DMS153 treated with DMSO at 0.1 percent for 48 hours (cell line): ENCODE data around the gene GLG1.
"Not testable (repeated sequence)": the region's sequence is repeated elsewhere in the genome, so short reads cannot be mapped to it uniquely, and the experiment has no call there.

Experiments used
- DNase-seq: peaks from one replicate; lab custom pipeline; 2025; ENCODE audit not compliant: unreplicated experiment; lab: John Stamatoyannopoulos, UW

GLG1 gene

GRCh38 chr16:74575807-74576643 lies 30.9 kb downstream of the GLG1 start:
- DNase-seq: no peak

DNA sequence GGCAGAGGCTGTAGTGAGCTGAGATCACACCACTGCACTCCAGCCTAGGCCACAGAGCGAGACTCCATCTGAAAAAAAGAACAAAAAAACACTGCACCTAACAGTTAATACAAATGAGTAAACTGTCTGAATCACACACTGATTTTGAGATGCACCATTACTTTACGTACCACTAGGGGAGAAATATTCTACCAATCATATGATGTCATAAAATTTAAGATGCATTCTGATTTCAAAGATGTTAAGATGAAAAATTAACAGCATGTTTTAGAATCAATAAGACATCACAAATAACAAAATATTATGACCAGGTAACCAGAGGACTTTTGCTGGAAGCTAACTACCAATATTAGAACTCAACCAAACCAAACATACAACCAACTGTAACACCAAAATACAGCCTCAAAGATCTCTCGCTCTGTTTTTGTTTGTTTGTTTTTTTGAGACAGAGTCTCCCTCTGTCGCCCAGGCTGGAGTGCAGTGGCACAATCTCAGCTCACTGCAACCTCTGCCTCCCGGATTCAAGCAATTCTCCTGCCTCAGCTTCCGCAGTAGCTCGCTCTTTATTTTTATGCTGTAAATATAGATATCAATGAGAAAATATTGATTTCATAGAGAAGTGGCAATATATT lies 31.6 kb downstream of the GLG1 start:
- DNase-seq: no peak

- DNase-seq: no peak
Observed at GRCh38 chr16:74574146-74574545, 32.8 kb downstream of the GLG1 start.

GRCh38 chr16:74573622-74574021 lies 33.3 kb downstream of the GLG1 start:
- DNase-seq: no peak

DNA sequence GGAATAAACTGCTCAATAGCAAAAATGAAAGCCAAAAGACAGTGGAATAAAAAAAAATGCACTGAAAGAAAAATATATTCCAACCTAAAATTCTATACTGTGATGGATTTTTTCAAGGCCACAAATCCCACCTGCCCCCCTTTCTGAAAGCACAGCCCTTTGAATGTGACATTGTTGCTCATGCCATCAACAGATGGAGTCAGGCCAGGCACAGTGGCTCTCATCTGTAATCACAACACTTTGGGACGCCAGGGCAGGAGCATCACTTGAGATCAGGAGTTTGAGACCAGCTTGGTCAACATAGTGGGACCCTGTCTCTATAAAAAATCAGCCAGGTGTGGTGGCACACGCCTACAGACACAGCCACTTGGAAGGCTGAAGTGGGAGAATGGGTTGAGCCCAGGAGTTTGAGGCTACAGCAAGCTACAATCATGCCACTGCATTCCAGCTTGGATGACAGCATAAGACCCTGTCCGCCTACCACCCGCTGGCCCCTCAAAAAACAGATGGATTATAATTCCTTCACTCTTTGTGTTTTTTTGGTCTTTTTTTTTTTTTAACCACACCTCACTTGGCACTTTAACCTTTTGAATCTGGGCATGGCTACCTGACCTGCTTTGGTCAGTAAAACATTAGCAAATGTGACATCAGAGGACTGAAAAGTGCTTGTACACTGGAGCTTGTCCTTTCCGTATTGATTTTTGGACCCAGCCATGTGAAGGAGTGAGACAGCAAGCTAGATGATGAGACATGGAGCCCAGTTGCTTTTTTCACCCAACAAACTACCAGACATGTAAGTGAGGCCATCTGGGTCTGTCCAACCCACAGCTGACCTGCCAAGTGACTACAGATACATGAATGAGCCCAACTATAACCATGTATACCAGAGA lies 36.3 kb downstream of the GLG1 start:
- no peak for DNase-seq

DNA sequence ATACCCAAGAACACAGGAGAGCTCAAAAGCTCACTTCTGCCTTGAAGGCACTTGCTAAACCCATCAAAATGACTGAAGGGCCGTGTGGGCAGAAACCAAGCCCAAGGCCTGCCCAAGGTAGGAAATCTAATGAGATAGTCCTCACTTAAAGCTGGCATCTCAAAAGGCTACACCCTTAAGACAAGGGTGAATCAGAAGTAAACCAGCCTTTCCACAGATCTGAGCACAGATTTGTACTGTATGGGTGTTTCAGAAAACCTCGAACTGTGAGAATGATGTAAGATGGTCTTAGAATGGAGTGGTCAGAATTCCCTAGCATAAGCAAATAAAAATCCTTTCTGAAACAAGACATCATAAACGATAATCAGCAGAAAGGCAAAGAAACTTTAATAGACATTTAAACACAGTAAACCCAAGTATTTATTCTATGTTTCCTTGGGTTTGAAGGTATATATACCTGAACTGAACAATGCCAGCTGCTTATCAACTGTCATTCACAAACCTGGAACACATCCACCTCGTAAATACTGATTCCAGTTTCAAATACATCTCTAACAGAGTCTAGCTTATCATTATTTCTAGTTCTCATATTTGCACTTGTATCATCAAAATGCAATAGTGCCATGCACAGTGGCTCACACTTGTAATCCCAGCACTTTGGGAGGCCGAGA lies 37.8 kb downstream of the GLG1 start:
- DNase-seq: no peak

DNA sequence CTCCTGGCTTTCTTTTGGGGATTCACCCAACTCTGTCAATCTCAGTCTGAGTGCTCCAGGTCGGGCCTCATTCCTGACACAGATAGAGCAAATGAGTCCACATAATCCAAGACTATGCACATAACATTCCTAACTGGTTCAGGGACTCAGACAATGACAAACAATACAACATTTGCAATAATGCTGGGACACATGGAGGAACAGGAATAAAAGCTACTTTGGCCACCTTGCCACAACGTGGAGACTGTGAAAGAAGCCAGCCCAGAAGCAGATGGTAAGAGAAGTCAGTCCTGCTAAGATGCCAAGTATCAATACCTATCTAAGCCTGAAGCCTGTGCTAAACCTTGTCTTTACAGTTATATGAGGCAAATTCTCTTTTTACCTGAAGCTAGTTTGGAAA lies 39.0 kb downstream of the GLG1 start:
- DNase-seq: no peak

DNA sequence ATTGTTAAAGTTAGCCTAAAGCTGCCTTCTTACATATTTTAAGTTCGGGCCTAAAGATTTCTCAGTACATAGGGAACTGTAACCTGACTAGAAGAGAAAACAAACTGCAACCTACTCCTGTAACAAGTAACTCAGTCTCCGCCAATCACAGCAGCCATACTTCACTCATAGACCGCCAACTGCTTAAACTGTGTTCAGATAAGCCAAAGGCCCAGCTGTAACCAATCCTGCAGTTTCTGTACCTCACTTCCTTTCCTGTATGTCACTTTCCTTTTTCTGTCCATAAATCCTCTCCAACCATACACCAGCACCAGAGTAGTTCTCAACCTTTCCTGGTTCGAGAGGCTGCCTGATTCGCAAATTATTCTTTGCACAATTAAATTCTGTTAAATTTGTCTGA lies 41.5 kb downstream of the GLG1 start:
- DNase-seq: no peak

GRCh38 chr16:74564451-74564984 lies 42.4 kb downstream of the GLG1 start:
- DNase-seq: no peak

- DNase-seq: no peak
Observed at GRCh38 chr16:74563828-74564263, 43.1 kb downstream of the GLG1 start.

DNA sequence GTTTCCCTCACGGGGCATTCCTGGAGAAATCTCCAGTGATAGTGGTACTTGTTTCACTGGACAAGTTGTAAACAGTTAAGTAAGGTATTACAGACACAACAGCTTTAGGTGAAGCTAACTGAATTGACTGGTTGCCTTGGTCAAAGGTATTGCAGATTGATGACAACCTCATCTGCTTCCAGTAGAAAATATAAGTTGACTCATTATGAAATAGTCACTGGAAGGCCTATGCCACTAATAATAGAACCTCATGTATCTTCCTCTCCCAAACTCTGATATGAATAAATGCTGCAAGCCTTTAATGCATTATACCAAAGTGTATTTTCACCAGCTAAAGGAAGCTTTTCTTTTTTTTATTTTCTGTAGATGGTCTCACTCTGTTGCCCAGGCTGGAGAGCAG lies 44.8 kb downstream of the GLG1 start:
- DNase-seq: no peak

DNA sequence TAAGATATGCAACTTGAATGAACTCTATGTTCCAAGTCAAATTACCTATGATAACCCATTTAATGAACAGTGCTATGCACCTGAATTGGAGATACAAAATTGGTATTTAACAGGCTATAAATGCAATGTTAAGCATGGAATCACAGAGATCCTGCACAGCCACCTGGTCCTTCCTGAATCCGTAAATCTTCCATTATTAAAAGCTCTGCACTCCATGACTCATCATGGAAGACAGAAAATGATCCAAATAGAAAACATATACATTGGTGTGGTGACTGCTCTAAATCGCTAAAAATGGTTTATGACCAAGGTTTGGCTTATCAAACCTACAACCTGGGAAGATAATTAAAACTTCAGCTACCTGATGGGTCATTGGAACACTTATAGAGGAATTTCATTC lies 45.3 kb downstream of the GLG1 start:
- DNase-seq: no peak

GRCh38 chr16:74560912-74561311 lies 46.0 kb downstream of the GLG1 start:
- DNase-seq: no peak

DNA sequence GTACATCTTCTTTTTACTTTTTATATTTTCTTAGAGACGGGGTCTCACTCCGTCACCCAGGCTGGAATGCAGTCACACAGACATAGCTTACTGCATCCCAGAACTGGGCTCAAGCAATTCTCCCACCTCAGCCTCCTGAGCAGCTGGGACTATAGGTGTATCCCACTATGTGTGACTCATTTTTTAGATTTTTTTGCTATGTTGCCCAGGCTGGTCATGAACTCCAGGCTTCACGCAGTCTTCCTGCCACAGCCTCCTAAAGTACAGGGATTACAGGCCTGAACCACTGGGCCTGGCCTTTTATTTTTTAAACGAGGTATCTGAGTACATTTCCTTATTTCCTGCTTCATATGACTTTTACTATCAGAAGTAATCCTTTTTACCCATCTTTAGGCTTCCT lies 48.0 kb downstream of the GLG1 start:
- no peak for DNase-seq

- no peak for DNase-seq
Observed at GRCh38 chr16:74557275-74557674, 49.6 kb downstream of the GLG1 start.

- DNase-seq: no peak
Observed at GRCh38 chr16:74556375-74556922, 50.5 kb downstream of the GLG1 start.

DNA sequence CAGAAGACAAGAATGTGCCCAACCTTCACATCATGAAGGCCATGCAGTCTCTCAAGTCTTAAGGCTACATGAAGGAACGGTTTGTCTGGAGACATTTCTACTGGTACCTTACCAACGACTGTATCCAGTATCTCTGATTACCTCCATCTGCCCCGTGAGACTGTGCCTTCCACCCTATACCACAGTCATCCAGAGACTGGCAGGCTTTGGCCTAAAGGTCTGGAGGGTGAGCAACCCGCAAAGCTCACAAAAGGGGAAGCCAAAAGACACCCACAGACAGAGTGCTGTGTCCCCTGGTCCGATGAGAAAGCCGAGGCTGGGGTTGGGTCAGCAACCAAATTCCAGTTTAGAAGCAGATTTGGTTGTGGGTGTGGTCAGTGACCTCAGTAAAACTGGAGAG lies 54.6 kb downstream of the GLG1 start:
- not testable (repeated sequence) for DNase-seq

GRCh38 chr16:74550227-74551019 lies 56.5 kb downstream of the GLG1 start:
- not testable (repeated sequence) for DNase-seq

DNA sequence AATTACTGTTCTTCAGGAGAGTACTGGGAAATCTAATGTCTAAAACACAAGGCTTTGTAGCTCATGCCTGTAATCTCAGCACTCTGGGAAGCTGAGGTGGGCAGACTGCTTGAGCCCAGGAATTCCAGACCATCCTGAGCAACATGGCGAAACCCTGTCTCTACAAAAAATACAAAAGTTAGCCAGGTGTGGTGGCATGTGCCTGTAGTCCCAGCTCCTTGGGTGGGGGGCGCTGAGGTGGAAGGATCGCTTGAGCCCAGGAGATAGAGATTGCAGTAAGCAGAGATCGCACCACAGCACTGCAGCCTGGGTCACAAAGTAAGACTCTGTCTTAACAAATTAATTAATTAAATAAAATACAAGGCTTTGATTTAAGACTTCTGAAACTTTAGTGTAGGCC lies 60.8 kb downstream of the GLG1 start:
- DNase-seq: not testable (repeated sequence)
